GM12873 (cell line): ENCODE measurements around the gene DSCAML1.

Source experiments
- CTCF ChIP-seq: IDR thresholded peaks from 2 replicates; pipeline ENCODE4 v1.5.1; 2012; ENCODE audit warnings: low read depth, mild to moderate bottlenecking, moderate library complexity, low read length, control low read depth; ENCODE audit not compliant: insufficient read depth; ENCODE audit errors: missing control alignments

DSCAML1 gene

GRCh38 chr11:117839936-117840813 lies 43.2 kb upstream of the DSCAML1 start:
- no peak for TF ChIP-seq CTCF

GRCh38 chr11:117839380-117839881 lies 42.4 kb upstream of the DSCAML1 start:
- TF ChIP-seq CTCF: no peak

- no peak for TF ChIP-seq CTCF
Measured at GRCh38 chr11:117838901-117839300, 41.9 kb upstream of the DSCAML1 start.

- TF ChIP-seq CTCF: no peak
Measured at GRCh38 chr11:117837791-117838190, 40.8 kb upstream of the DSCAML1 start.

GRCh38 chr11:117837070-117837776 lies 40.2 kb upstream of the DSCAML1 start:
- TF ChIP-seq CTCF: no peak

GRCh38 chr11:117836077-117836960 lies 39.3 kb upstream of the DSCAML1 start:
- no peak for TF ChIP-seq CTCF
